ENCODE results near the gene CXCL14. TPM values are rescaled to one million over a fixed set of nuclear protein-coding genes. Genes with fewer than 3 reads are reported as not detected.

The CXCL14 gene
- total RNA-seq, 4 donors from 2014 or later: 11.5 to 31.0 (median 21.7) TPM

DNA sequence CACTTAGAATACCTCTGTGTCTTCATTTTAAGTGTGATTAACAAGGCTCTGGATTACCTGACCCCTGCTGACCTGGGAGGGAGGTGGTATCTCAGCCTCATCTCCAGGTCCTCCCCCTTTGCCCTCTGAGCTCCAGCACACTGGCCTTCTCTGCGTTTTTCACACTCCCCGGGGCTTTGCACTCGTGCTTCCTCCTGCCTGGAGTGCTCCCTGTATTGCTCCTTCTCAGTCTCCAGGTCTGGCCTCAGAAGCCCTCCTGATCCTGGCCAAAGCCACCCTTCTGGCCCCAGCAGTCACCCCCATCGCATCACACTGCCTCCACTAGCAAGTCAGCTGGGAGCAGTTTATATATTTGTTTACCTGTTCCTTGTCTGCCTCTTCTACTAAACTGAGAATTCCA lies 29.4 kb downstream of the CXCL14 start:
- in situ Hi-C loops (cut with MboI; ENCODE audit: low pct_ligation_motif_present in 1 of 4, low pct_unique_long_range_greater_than_20kb in 1 of 4, low sequenced_read_pairs in 3 of 4): no loop called here
- TF ChIP-seq POLR2A (IDR thresholded peaks at IDR 0.05) (no peak), EP300 (IDR thresholded peaks at IDR 0.05; ENCODE audit: low read depth) (no peak), POLR2AphosphoS5 (IDR thresholded peaks at IDR 0.05) (no peak)
- TF ChIP-seq, protein P1, sequence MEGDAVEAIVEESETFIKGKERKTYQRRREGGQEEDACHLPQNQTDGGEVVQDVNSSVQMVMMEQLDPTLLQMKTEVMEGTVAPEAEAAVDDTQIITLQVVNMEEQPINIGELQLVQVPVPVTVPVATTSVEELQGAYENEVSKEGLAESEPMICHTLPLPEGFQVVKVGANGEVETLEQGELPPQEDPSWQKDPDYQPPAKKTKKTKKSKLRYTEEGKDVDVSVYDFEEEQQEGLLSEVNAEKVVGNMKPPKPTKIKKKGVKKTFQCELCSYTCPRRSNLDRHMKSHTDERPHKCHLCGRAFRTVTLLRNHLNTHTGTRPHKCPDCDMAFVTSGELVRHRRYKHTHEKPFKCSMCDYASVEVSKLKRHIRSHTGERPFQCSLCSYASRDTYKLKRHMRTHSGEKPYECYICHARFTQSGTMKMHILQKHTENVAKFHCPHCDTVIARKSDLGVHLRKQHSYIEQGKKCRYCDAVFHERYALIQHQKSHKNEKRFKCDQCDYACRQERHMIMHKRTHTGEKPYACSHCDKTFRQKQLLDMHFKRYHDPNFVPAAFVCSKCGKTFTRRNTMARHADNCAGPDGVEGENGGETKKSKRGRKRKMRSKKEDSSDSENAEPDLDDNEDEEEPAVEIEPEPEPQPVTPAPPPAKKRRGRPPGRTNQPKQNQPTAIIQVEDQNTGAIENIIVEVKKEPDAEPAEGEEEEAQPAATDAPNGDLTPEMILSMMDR (IDR thresholded peaks at IDR 0.05): no peak
- Histone ChIP-seq H3K27me3 (peaks cover 59% of the 10 kb centered on the region), H3K4me1 (peaks cover 0 to 5% (median 3%) of the 10 kb centered on the region in 4 donors), H3K9me3 (no peaks in the 10 kb centered on the region), H3K27ac (no peak overlapping the region), H3K4me3 (no peak overlapping the region), H3K36me3 (no peaks in the 10 kb centered on the region)
- DNase-seq: no peak
- intact Hi-C loops (cut with DNase I; ENCODE audit: low total_unique reads): no loop called here
- WGBS, 2 donors (ENCODE audit: low coverage in 1 of 2): 23 to 33% methylated on average over 3 to 4 of the region's 4 CpGs

DNA sequence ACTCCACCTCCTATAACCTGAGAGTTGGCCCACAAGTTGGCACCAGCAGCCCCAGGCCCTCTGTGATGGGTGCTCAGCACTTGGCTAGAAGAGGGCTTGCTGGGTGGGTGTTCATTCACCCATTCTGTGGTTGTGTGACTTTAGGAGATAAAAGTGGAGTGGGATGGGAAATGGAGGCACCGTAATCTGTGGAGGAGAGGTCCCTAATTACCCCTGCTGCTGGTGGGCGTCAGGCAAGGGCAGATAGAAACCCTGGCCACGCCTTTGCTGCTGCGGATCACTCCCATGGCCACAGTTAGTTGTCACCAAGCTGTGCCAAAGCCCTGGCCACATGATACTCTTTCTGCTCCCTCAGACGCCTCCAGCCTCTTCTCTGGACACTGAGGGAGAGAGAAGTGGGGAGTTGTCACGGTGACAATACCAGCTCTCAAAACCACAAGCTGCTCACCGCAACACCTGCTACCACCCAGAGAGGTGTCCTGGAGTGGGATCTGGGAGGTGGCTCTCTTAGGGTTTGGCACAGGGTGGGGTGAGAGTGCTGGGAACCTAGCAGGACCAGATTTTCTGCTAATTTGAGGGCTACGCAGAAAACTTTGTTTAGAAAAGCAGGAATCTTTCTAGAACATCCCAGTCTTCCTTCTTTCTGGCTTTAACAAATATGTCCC lies 31.1 kb downstream of the CXCL14 start:
- H3K9me3 ChIP-seq: no peaks in the 10 kb centered on the region
- intact Hi-C loops (cut with DNase I; ENCODE audit: low total_unique reads) (no loop called here), in situ Hi-C loops (cut with MboI; ENCODE audit: low pct_ligation_motif_present in 1 of 4, low pct_unique_long_range_greater_than_20kb in 1 of 4, low sequenced_read_pairs in 3 of 4) (no loop called here)
- TF ChIP-seq, protein P1 (IDR thresholded peaks at IDR 0.05): no peak
- no peak for TF ChIP-seq EP300 (IDR thresholded peaks at IDR 0.05; ENCODE audit: low read depth)
- no peak for TF ChIP-seq POLR2A (IDR thresholded peaks at IDR 0.05)
- TF ChIP-seq POLR2AphosphoS5 (IDR thresholded peaks at IDR 0.05): no peak
- no peak for DNase-seq
- H3K36me3 ChIP-seq: no peaks in the 10 kb centered on the region
- peaks cover 76% of the 10 kb centered on the region for H3K27me3 ChIP-seq
- peaks cover 0 to 22% (median 15%) of the 10 kb centered on the region in 4 donors for H3K4me1 ChIP-seq
- H3K4me3 ChIP-seq: no peak overlapping the region
- WGBS, 2 donors (ENCODE audit: low coverage in 1 of 2): 47% methylated on average over 8 of the region's 8 CpGs; no CpG with 5 or more reads in 1 of the 2 donors
- no peak overlapping the region for H3K27ac ChIP-seq

DNA sequence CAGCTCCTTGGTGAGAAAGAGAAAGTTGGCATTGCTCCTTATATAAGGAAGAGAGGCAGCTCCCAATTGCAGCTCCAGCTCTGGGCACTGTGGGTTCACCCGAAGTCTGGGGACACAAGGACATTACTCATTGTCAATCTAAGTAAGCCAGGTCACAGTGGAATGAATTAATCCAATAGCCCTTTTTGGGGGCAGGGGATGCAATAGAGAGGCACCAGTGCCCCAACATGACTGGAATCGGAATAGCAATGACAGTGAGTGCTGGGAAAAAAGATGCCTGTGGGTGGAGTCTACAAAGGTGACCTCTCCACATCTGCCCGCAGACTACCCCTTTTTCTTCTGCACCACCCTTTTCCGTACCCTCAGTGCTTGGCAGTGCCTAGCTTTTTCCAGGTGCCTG lies 31.9 kb downstream of the CXCL14 start:
- H3K36me3 ChIP-seq: no peaks in the 10 kb centered on the region
- no peak for DNase-seq
- peaks cover 84% of the 10 kb centered on the region for H3K27me3 ChIP-seq
- TF ChIP-seq POLR2AphosphoS5 (IDR thresholded peaks at IDR 0.05) (no peak), POLR2A (IDR thresholded peaks at IDR 0.05) (no peak), EP300 (IDR thresholded peaks at IDR 0.05; ENCODE audit: low read depth) (no peak)
- TF ChIP-seq, protein P1 (IDR thresholded peaks at IDR 0.05): no peak
- intact Hi-C loops (cut with DNase I; ENCODE audit: low total_unique reads) (no loop called here), in situ Hi-C loops (cut with MboI; ENCODE audit: low pct_ligation_motif_present in 1 of 4, low pct_unique_long_range_greater_than_20kb in 1 of 4, low sequenced_read_pairs in 3 of 4) (no loop called here)
- no peak overlapping the region for H3K27ac ChIP-seq
- 33 to 48% methylated on average over 1 to 4 of the region's 4 CpGs for WGBS, 2 donors (ENCODE audit: low coverage in 1 of 2)
- H3K4me3 ChIP-seq: no peak overlapping the region
- H3K9me3 ChIP-seq: no peaks in the 10 kb centered on the region
- peaks cover 0 to 22% (median 15%) of the 10 kb centered on the region in 4 donors for H3K4me1 ChIP-seq

DNA sequence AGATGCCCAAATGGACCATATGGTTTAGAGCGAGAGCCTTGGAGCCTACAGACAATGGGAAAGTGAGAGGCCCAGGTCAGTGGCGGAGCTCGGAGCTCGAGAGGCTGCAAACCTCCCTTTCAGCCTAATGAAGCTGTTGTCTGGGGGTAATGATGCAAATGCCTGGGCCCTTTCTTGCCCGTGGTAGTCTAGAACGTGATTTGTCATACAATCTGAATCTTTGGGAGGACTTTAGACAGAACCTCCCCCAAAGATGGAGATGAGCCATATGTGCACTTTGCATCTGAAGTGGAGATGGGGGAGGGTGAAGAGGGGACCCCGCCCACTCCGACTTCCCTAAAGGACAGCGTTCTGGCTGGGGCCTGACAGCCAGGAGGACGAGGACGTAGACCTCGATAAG lies 32.7 kb downstream of the CXCL14 start:
- no peaks in the 10 kb centered on the region for H3K9me3 ChIP-seq
- in situ Hi-C loops (cut with MboI; ENCODE audit: low pct_ligation_motif_present in 1 of 4, low pct_unique_long_range_greater_than_20kb in 1 of 4, low sequenced_read_pairs in 3 of 4): no loop called here
- intact Hi-C loops (cut with DNase I; ENCODE audit: low total_unique reads): no loop called here
- no peaks in the 10 kb centered on the region for H3K36me3 ChIP-seq
- H3K4me3 ChIP-seq: no peak overlapping the region
- no peak overlapping the region for H3K27ac ChIP-seq
- 33 to 77% methylated on average over 1 to 12 of the region's 12 CpGs for WGBS, 2 donors (ENCODE audit: low coverage in 1 of 2)
- TF ChIP-seq EP300 (IDR thresholded peaks at IDR 0.05; ENCODE audit: low read depth) (no peak), POLR2A (IDR thresholded peaks at IDR 0.05) (no peak), POLR2AphosphoS5 (IDR thresholded peaks at IDR 0.05) (no peak)
- TF ChIP-seq, protein P1 (IDR thresholded peaks at IDR 0.05): no peak
- H3K27me3 ChIP-seq: peaks cover 92% of the 10 kb centered on the region
- no peak for DNase-seq
- peaks cover 0 to 22% (median 15%) of the 10 kb centered on the region in 4 donors for H3K4me1 ChIP-seq
